Middle frontal gyrus (tissue), 1 donor: ENCODE results near the gene ZIC5.

Experiments
- DNase-seq: peaks from one replicate; pipeline ENCODE4 v3.0.0-alpha.2; 2015; ENCODE audit warnings: low spot score; ENCODE audit errors: extremely low spot score

The ZIC5 gene

DNA sequence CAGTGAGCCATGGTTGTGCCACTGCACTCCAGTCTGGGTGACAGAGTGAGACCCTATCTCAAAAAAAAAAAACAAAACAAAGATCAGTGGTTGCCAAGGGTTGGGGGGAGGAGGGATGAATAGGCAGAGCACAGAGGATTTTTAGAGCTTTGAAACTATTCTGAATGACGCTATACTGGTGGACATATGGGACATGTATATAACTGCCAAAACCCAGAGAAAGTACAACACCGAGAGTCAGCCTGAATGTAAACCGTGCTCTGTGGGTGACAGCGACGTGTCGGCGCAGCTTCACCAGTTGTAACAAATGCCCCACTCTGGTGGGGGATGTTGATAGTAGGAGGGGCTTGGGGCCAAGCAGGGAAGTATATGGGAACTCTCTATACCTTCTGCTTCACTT lies 32.9 kb downstream of the ZIC5 start:
- no peak for DNase-seq

DNA sequence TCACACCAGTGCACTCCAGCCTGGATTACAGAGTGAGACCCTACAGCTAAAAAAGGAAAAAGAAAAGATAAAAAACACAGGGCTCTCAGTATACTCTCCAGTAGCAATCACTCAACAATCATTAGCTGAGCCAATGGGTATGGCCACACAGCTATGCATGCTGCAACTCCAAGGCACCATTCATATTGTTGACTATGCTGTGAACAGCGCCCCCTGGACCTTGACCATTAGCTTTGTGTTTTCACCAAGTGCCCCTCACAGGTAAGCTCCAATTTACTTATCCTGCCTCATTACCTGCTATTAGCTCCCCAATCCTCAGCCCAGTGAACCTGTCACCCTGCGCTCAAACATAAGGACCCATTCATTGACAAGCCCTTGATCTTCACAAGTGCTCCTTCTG lies 35.8 kb downstream of the ZIC5 start:
- no peak for DNase-seq

GRCh38 chr13:99932912-99933311 lies 38.7 kb downstream of the ZIC5 start:
- DNase-seq, result no peak

DNA sequence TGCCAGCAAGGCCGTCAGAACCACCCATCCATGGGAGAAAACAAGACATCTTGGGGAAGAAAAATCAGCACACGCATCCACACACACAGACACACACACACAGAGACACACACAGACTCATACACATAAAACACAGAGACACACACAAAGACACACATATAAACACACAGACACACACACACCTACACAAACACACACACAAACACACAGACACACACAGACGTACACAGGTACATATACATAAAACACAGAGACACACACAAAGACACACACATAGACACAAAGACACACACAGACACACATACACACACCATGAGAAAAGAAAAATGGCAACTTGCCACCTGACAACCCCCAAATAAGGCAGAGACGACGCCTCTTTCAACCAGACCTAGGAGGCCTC lies 40.6 kb downstream of the ZIC5 start:
- DNase-seq, result no peak

DNA sequence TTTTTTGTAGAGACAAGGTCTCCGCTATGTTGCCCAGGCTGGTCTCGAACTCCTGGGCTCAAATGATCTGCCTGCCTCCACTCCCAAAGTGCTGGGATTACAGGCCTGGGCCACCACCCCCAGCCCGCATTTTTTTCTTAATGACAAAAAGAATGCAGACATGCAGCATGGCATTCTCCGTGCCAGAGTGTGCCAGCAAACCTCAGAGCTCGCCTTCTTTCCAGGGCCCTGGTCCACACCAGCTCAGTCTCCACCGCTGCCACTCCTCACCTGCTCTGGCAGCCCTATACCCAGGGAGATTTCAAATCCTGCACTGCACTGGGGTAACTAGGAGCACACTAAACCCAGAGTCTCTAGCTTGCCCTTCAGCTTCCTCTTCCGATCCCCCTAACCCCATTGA lies 41.7 kb downstream of the ZIC5 start:
- DNase-seq, result no peak

DNA sequence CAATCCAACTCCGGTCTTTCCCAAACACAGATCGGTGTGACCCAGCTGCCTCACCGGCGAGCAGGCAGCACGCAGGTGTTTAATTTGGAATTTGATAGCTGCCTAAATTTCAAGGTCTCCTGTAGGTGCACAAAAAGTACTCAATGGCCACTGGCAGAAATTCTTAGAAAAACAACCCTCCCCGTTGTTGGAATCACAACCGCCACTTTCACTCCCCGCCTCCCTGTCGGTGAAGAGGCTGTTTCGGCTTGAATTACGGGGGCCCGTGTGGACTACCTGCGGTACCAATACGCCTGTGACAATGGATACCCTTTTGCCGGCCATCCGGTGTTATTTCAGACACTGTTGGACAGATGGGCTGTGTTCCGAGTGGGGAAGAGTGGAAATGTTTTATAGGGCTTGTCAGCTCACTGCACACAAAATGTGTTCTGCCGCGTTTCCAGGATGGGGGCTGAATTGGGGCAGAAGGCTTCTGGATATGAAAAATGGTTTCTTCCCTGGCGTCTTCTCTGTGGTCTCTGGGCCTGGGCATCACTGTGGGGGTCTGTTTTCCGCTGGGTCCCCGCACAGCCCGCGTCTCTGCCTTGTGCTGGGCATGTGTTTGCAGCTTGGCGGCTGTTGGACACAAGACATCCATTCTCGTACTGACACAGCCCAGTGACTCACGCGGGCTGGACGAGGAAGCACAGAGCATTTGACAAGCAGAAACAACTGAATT lies 45.4 kb downstream of the ZIC5 start:
- DNase-seq, result no peak

DNA sequence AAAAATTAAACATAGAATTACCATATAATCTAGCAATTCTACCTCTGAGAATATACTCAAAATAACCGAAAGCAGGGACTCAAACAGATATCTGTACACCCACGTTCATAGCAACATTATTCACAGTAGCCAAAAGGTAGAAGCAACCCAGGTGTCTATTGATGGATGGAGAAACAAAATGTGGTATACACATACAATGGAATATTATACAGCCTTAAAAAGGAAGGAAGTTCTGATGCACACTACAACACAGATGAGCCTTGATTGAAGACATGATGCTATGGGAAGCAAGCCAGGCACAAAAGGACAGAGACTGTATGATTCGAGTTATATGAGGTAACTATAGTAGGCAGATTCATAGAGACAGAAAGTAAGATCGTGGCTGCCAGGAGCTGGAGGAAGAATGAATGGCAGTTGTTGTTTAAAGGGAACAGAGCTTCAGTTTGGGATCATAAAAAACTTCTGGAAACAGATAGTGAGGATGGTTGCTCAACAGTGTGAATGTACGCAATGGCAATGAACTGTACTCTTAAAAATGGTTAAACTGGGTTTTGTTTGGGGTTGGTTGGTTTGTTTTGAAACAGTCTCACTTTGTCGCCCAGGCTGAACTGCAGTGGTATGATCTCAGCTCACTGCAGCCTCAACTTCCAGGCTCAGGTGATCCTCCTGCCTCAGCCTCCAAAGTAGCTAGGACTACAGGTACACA lies 47.5 kb downstream of the ZIC5 start:
- no peak for DNase-seq

- DNase-seq, result no peak
These were observed 48.7 kb downstream of the ZIC5 start for GRCh38 chr13:99922631-99923404.

GRCh38 chr13:99919132-99919531 lies 52.4 kb downstream of the ZIC5 start:
- DNase-seq, result no peak

DNA sequence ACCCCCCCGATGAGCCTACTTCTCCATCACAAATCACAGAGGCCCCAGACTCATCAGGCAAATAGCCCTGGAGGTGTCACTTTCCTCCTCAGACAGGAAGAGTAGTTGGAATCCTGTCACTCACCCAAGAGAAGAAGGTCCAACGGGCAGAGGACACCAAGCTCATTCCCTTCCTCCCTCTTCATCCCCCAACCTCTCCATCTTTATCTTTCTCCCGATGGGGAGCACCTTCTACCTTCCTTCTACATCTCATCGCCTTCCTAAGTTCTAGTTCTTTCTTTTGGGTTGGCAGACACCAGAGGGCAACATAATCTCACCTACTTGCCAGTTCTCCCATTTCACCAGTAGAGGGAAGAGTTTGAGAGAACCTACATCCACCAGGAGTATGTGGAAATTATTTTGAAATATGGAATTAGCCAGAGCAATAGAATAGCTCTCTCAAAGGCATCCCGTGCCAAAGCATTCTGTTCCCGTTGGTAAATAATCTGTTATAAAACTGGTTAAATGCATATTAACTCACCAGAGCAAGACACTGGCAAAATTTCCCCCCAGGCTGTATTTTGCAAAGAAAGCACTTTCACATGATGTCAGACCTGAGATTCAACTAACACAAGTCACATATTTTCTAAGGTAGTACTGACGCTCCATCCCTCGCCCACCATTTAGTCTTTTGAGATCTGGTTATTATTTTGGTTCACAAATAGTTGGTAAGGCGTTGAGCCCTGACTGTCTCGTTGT lies 55.0 kb downstream of the ZIC5 start:
- DNase-seq, result no peak

DNA sequence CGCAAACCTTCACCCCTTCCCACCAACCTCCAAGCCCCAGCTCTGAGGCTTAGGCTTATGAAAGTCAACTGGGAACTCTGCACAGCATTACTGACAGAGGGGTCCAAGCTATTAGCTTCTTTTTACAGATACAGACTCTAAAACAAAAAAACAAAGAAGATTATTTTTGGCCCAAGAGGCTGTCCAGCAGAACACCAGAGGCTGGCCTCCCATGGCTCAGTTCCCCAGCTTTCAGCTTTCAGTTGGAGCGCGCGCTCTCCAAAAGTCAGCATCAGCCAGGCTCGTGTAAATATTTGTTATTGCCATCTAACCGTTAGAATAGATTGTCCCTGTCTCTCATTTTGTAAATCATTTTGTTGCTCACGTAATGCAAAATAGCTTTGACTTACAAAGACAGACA lies 58.4 kb downstream of the ZIC5 start:
- no peak for DNase-seq
